Measurements from ENCODE around the gene AIM2. TPM values are rescaled to one million over a fixed set of nuclear protein-coding genes. Genes with fewer than 3 reads are reported as not detected.

AIM2 gene
- total and polyA plus RNA-seq, 10 of the 15 experiments (the other 5 are each of a cell fraction or from before 2014, with no cell fraction given): 7.9 to 35.7 (median 12.8) TPM

- H3K27ac ChIP-seq (ENCODE audit: control insufficient read depth, insufficient read depth): no peak overlapping the region
- no peak for FAIRE-seq
- RAD21 ChIA-PET (ENCODE audit: unreplicated experiment): interaction anchor here (1.6 kb wide), 1 partner anchor 18 kb away, joined by 4 read pairs; no protein-coding TSS in a partner anchor
- H3K27me3 ChIP-seq (replicated peaks in 1 of 2; ENCODE audit: control insufficient read depth in 2 of 2, insufficient read depth in 2 of 2, low read length in 1 of 2): no peaks in the 10 kb centered on the region
- 47% methylated on average over 2 of the region's 2 CpGs for WGBS (ENCODE audit: insufficient coverage, insufficient replicate concordance, low lambda C conversion rate, missing lambda C conversion rate)
- no TSS peak for BruUV-seq (replicated peaks)
- SMC1A ChIA-PET (ENCODE audit: uncharacterized antibody, unreplicated experiment): interaction anchor here (7.0 kb wide), 1 partner anchor 16 kb away, joined by 50 read pairs; no protein-coding TSS in a partner anchor
- no peak overlapping the region for H3K4me3 ChIP-seq
- no peaks in the 10 kb centered on the region for H3K9me3 ChIP-seq (replicated peaks; ENCODE audit: control insufficient read depth, insufficient read depth, low read length)
- no peak overlapping the region for H2AFZ ChIP-seq (ENCODE audit: control insufficient read depth, low read depth, low read length)
- POLR2A ChIA-PET: no interaction called here
- DNase-seq (ENCODE audit: low read depth, low spot score): no peak
- no peaks in the 10 kb centered on the region for H4K20me1 ChIP-seq (ENCODE audit: control insufficient read depth, insufficient read depth)
- CTCF ChIA-PET: interaction anchor here (6.0 kb wide), 1 partner anchor 15 kb away, joined by 51 read pairs; no protein-coding TSS in a partner anchor
- no peak overlapping the region for H3K9ac ChIP-seq (ENCODE audit: control insufficient read depth, insufficient read depth, low read length)
- in situ Hi-C loops (cut with MboI) (loop anchor here (5.0 kb wide), 1 partner anchor 37 kb away; no protein-coding TSS in a partner anchor), intact Hi-C loops (cut with micrococcal nuclease; ENCODE audit: unreplicated experiment) (no loop called here)
- no peak for ATAC-seq
- H3K36me3 ChIP-seq (ENCODE audit: control insufficient read depth in 2 of 2, insufficient read depth in 2 of 2, low read length in 1 of 2): peaks cover 12 to 43% of the 10 kb centered on the region in 2 experiments
- no peaks in the 10 kb centered on the region for H3K79me2 ChIP-seq (ENCODE audit: control insufficient read depth, insufficient read depth, low read length)
- H3K4me2 ChIP-seq (ENCODE audit: control insufficient read depth, insufficient read depth): no peak overlapping the region
- no peaks in the 10 kb centered on the region for H3K4me1 ChIP-seq (ENCODE audit: control insufficient read depth, insufficient read depth, low read length)
- TF ChIP-seq MTA2 (IDR thresholded peaks at IDR 0.05; ENCODE audit: low read depth) (no peak), IKZF2 (IDR thresholded peaks at IDR 0.05) (no peak), HDAC2 (IDR thresholded peaks at IDR 0.05) (no peak), ASH2L (IDR thresholded peaks at IDR 0.05; ENCODE audit: borderline replicate concordance, low read depth) (no peak), JUNB (IDR thresholded peaks at IDR 0.05) (no peak), SP1 (IDR thresholded peaks at IDR 0.05; ENCODE audit: low read depth, low read length) (no peak), KAT2A (conservative IDR thresholded peaks at IDR 0.05; ENCODE audit: control insufficient read depth, low read depth, low read length) (no peak), SIX5 (IDR thresholded peaks at IDR 0.05; ENCODE audit: low read depth, low read length, severe bottlenecking) (no peak), STAT3 (IDR thresholded peaks at IDR 0.05; ENCODE audit: low read depth, low read length) (no peak), RELB (IDR thresholded peaks at IDR 0.05; ENCODE audit: low read depth) (no peak), FOXM1 (IDR thresholded peaks at IDR 0.05; ENCODE audit: low read depth, low read length) (no peak), TARDBP (IDR thresholded peaks at IDR 0.05; ENCODE audit: borderline replicate concordance) (no peak), PRDM15 (CRISPR knock-in tag; IDR thresholded peaks at IDR 0.05) (no peak), EZH2 (IDR thresholded peaks at IDR 0.05; ENCODE audit: borderline replicate concordance, control insufficient read depth, low read depth, low read length) (no peak), ELK1 (IDR thresholded peaks at IDR 0.05; ENCODE audit: low read depth, low read length) (no peak), SPI1 (IDR thresholded peaks at IDR 0.05; ENCODE audit: borderline replicate concordance, insufficient read depth, low read depth, low read length) (no peak)
These were observed 22.1 kb downstream of the AIM2 start for GRCh38 chr1:159054427-159054826.

Measured in GM12878 (cell line).